GM12878 (cell line): ENCODE results near the gene FMNL2. TPM values are rescaled to one million over a fixed set of nuclear protein-coding genes. Genes with fewer than 3 reads are reported as not detected.

Experiments
- CREM ChIP-seq: IDR thresholded peaks from 2 replicates; pipeline ENCODE4 v1.6.1; 2014; ENCODE audit warnings: antibody characterized with exemption, low read depth
- CUX1 ChIP-seq: IDR thresholded peaks from 2 replicates; pipeline ENCODE4 v1.6.1; 2012; ENCODE audit warnings: improper control_type of control experiment, low read depth, low read length; ENCODE audit not compliant: insufficient replicate concordance
- DPF2 ChIP-seq: fragments of 450-650 bp; IDR thresholded peaks from 2 replicates; pipeline ENCODE4 v1.6.1; 2017; ENCODE audit warnings: mild to moderate bottlenecking
- EP300 ChIP-seq, 2 experiments: fragments of 150-350 bp in 1 of 2; IDR thresholded peaks; 2 replicates each; pipeline ENCODE4 v1.6.1; 2011 to 2012; ENCODE audit warnings: low read depth in 2 of 2, low read length in 2 of 2, borderline replicate concordance in 1 of 2, improper control_type of control experiment in 1 of 2, inconsistent platforms in 1 of 2; ENCODE audit not compliant: control insufficient read depth in 1 of 2
- ETV6 ChIP-seq, 2 experiments: fragments of 450-650 bp in 1 of 2; IDR thresholded peaks in 1 of 2; conservative IDR thresholded peaks in 1 of 2; 2 replicates each; pipeline ENCODE4 v1.6.1; 2014; ENCODE audit warnings: antibody characterized with exemption in 1 of 2, borderline replicate concordance in 1 of 2, low read depth in 1 of 2, mild to moderate bottlenecking in 1 of 2, moderate library complexity in 1 of 2
- RUNX3 ChIP-seq: IDR thresholded peaks from 2 replicates; pipeline ENCODE4 v1.6.1; 2012; ENCODE audit warnings: low read length, inconsistent platforms
- SMAD1 ChIP-seq: fragments of 450-650 bp; IDR thresholded peaks from 2 replicates; pipeline ENCODE4 v1.6.1; 2018; ENCODE audit warnings: mild to moderate bottlenecking, low read depth; ENCODE audit not compliant: partially characterized antibody
- SPI1 ChIP-seq: IDR thresholded peaks from 2 replicates; pipeline ENCODE4 v1.6.1; 2011; ENCODE audit warnings: low read depth, mild to moderate bottlenecking, low read length, moderate library complexity, borderline replicate concordance; ENCODE audit not compliant: insufficient read depth
- SREBF1 ChIP-seq: IDR thresholded peaks from 2 replicates; pipeline ENCODE4 v1.6.1; 2012; ENCODE audit warnings: mild to moderate bottlenecking, low read length
- TCF7 ChIP-seq: IDR thresholded peaks from 2 replicates; pipeline ENCODE4 v1.6.1; 2014; ENCODE audit warnings: antibody characterized with exemption, borderline replicate concordance
- YBX1 ChIP-seq: fragments of 450-650 bp; IDR thresholded peaks from 2 replicates; pipeline ENCODE4 v1.6.1; 2016; ENCODE audit warnings: antibody characterized with exemption
- polyA plus RNA-seq, 11 experiments: library from polyadenylated mRNA; depleted of rRNA in 4 of 11; unstranded in 6 of 11; stranded (reverse) in 5 of 11; fragments of >200 nt; fragmentation: Nextera tagmentation in 4 of 11; fragmentation: Illumina TruSeq in 1 of 11; extraction: Ambion mirVana in 4 of 11; extraction: Trizol in 1 of 11; gene quantifications; 1 replicate in 1 of 11; 2 replicates in 10 of 11; pipeline versions ENCODE4 v1.2.1 to v1.2.3, GENCODE V29; 2011 to 2016; ENCODE audit warnings: inconsistent platforms in 2 of 11, missing spikeins in 2 of 11, low read depth in 1 of 11
- total RNA-seq, 4 experiments: library from RNA; depleted of rRNA in 3 of 4; stranded (reverse); fragments of >200 nt in 3 of 4; fragmentation: Illumina TruSeq in 1 of 4; extraction: Trizol in 1 of 4; gene quantifications; 2 replicates each; pipeline versions ENCODE4 v1.2.1 to v1.2.3, GENCODE V29; 2013 to 2021
- TF ChIP-seq, protein P1 (sequence below): fragments of 450-650 bp; IDR thresholded peaks from 2 replicates; pipeline ENCODE4 v1.6.1; 2017; ENCODE audit warnings: mild to moderate bottlenecking
- TF ChIP-seq, protein P2 (sequence below): IDR thresholded peaks from 2 replicates; pipeline ENCODE4 v1.6.1; 2011; ENCODE audit warnings: low read depth, low read length, improper control_type of control experiment, borderline replicate concordance

Gene FMNL2
- total and polyA plus RNA-seq, 10 of the 15 experiments (the other 5 are each of a cell fraction or from before 2014, with no cell fraction given), result 0.13 to 9.9 (median 0.35) TPM

- TF ChIP-seq CREM (no peak), CUX1 (peak; percentile 64), DPF2 (no peak), EP300 (IDR thresholded peaks at IDR 0.05; ENCODE audit: borderline replicate concordance in 1 of 2, control insufficient read depth in 1 of 2, low read depth in 2 of 2, low read length in 2 of 2) (peak; percentile 33 to 35; a peak in 1 of 4 replicates), ETV6 (conservative IDR thresholded peaks at IDR 0.05 in 1 of 2, IDR thresholded peaks at IDR 0.05 in 1 of 2; ENCODE audit: borderline replicate concordance in 1 of 2, low read depth in 1 of 2) (no peak), YBX1 (no peak), SPI1 (no peak), TCF7 (no peak), SREBF1 (no peak), RUNX3 (peak; percentile 36; the same call in 1 of the 2 replicates), SMAD1 (peak; percentile 36)
- TF ChIP-seq, protein P1, sequence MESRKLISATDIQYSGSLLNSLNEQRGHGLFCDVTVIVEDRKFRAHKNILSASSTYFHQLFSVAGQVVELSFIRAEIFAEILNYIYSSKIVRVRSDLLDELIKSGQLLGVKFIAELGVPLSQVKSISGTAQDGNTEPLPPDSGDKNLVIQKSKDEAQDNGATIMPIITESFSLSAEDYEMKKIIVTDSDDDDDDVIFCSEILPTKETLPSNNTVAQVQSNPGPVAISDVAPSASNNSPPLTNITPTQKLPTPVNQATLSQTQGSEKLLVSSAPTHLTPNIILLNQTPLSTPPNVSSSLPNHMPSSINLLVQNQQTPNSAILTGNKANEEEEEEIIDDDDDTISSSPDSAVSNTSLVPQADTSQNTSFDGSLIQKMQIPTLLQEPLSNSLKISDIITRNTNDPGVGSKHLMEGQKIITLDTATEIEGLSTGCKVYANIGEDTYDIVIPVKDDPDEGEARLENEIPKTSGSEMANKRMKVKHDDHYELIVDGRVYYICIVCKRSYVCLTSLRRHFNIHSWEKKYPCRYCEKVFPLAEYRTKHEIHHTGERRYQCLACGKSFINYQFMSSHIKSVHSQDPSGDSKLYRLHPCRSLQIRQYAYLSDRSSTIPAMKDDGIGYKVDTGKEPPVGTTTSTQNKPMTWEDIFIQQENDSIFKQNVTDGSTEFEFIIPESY, result no peak
- TF ChIP-seq, protein P2, sequence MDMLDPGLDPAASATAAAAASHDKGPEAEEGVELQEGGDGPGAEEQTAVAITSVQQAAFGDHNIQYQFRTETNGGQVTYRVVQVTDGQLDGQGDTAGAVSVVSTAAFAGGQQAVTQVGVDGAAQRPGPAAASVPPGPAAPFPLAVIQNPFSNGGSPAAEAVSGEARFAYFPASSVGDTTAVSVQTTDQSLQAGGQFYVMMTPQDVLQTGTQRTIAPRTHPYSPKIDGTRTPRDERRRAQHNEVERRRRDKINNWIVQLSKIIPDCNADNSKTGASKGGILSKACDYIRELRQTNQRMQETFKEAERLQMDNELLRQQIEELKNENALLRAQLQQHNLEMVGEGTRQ, result no peak
Observed at GRCh38 chr2:152565884-152566727, 231.1 kb downstream of the FMNL2 start (continued).
